ENCODE data around the gene CNTROB. TPM values are rescaled to one million over a fixed set of nuclear protein-coding genes. Genes with fewer than 3 reads are reported as not detected.

The CNTROB gene
- total RNA-seq, 1 experiment from 2014 or later = 30.1 TPM

DNA sequence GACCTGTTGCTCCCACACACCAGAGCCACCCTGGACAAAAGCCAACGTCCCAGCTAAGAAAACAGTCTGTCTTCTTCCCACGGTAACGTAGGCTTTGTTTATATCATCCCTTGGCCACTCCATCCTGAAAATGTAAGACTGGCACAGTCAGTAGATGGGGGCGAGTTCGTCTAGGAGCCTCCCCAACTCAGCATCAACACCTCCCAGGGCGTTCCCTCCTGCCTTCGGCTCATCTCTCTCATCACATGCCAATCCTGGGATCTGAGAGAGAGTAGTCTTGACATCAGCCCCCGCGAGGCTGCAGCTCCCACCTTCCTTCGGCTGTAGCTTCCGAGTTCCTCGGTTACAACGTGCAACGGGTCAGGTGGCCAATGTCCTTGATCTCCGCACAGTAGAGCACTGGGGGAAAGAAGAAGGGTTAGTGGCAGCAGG, 16.8 kb upstream of the CNTROB start:
- Histone ChIP-seq H3K23ac (ENCODE audit: insufficient read length, low read depth, low read length) (no peak overlapping the region), H3T11ph (ENCODE audit: low read length) (no peak overlapping the region), H3K9ac (ENCODE audit: extremely low read depth, insufficient read length, low read length) (no peak overlapping the region), H4K8ac (replicated peaks; ENCODE audit: insufficient read length, low read depth, low read length) (no peak overlapping the region), H2BK20ac (ENCODE audit: low read depth, low read length, poor library complexity, severe bottlenecking) (no peak overlapping the region), H2BK15ac (ENCODE audit: low read depth, low read length) (no peak overlapping the region), H3K4me2 (ENCODE audit: insufficient read depth, insufficient read length, low read length) (peak overlapping the region; percentile 77), H3K27ac (ENCODE audit: insufficient read length, low read depth, low read length) (no peak overlapping the region), H3K4me1 (ENCODE audit: insufficient read depth, low read length) (no peaks in the 10 kb centered on the region), H3K56ac (ENCODE audit: insufficient read length, low read depth, low read length) (no peak overlapping the region), H3K18ac (ENCODE audit: insufficient read length, low read depth, low read length) (no peak overlapping the region), H2BK12ac (ENCODE audit: insufficient read length, low read depth, low read length) (no peak overlapping the region), H4K5ac (ENCODE audit: insufficient read length, low read depth, low read length) (no peak overlapping the region), H4K20me1 (ENCODE audit: control insufficient read depth, insufficient read depth, insufficient read length) (no peaks in the 10 kb centered on the region), H3K14ac (ENCODE audit: insufficient read depth, low read length) (no peak overlapping the region), H3K79me2 (ENCODE audit: insufficient read depth, low read length) (no peaks in the 10 kb centered on the region), H2BK5ac (ENCODE audit: insufficient read length, low read length) (no peak overlapping the region), H4K91ac (ENCODE audit: insufficient read length, low read depth, low read length) (no peak overlapping the region), H2AFZ (ENCODE audit: low read length) (no peak overlapping the region), H3K79me1 (ENCODE audit: insufficient read depth, low read depth, low read length, poor library complexity, severe bottlenecking) (no peaks in the 10 kb centered on the region), H3K23me2 (ENCODE audit: insufficient read length, low read depth, low read length, poor library complexity, severe bottlenecking) (peaks cover 8% of the 10 kb centered on the region), H3K4ac (ENCODE audit: low read depth, low read length) (no peak overlapping the region), H2BK120ac (ENCODE audit: low read depth, low read length, poor library complexity, severe bottlenecking) (no peak overlapping the region), H2AK5ac (ENCODE audit: insufficient read length, low read length) (no peak overlapping the region), H3K27me3 (ENCODE audit: insufficient read depth, low read length) (peaks cover 17% of the 10 kb centered on the region), H3K9me3 (ENCODE audit: control insufficient read depth, low read depth, low read length) (no peaks in the 10 kb centered on the region)
- no CpG with 5 or more reads among the region's 15 CpGs for whole genome bisulfite sequencing (ENCODE audit: extremely low coverage, insufficient read length, low lambda C conversion rate)
- peaks cover 0 to 9% (median 3%) of the 10 kb centered on the region in 3 experiments; a peak in 4 of 7 replicates for H3K36me3 Mint-ChIP-seq (ENCODE audit: insufficient read depth in 1 of 3, low read depth in 3 of 3)
- peaks cover 12 to 13% of the 10 kb centered on the region in 2 experiments for H3K4me1 Mint-ChIP-seq
- H3K9me3 Mint-ChIP-seq = peaks cover 3 to 4% of the 10 kb centered on the region in 2 experiments; a peak in 3 of 5 replicates
- peaks cover 55% of the 10 kb centered on the region for H3K27me3 Mint-ChIP-seq (ENCODE audit: low read depth)
- peak overlapping the region in 1 of 3 experiments; percentile 40; a peak in 2 of 7 replicates for H3K27ac Mint-ChIP-seq
- no peak for DNase-seq
- TF ChIP-seq, protein P1, sequence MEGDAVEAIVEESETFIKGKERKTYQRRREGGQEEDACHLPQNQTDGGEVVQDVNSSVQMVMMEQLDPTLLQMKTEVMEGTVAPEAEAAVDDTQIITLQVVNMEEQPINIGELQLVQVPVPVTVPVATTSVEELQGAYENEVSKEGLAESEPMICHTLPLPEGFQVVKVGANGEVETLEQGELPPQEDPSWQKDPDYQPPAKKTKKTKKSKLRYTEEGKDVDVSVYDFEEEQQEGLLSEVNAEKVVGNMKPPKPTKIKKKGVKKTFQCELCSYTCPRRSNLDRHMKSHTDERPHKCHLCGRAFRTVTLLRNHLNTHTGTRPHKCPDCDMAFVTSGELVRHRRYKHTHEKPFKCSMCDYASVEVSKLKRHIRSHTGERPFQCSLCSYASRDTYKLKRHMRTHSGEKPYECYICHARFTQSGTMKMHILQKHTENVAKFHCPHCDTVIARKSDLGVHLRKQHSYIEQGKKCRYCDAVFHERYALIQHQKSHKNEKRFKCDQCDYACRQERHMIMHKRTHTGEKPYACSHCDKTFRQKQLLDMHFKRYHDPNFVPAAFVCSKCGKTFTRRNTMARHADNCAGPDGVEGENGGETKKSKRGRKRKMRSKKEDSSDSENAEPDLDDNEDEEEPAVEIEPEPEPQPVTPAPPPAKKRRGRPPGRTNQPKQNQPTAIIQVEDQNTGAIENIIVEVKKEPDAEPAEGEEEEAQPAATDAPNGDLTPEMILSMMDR (conservative IDR thresholded peaks at IDR 0.05) = no peak
- H3K4me3 Mint-ChIP-seq = peak overlapping the region; percentile 75 to 84

Measured in H9 (cell line).